Activated CD4-positive, alpha-beta T cell treated with anti-CD3 and anti-CD28 coated beads for 4 hours (primary cell): ENCODE results near the gene C11orf16.
"Not testable (repeated sequence)": the region's sequence is repeated elsewhere in the genome, so short reads cannot be mapped to it uniquely, and the experiment has no call there.

Experiments used
- DNase-seq, 2 donors: peaks; one replicate each; pipeline ENCODE4 v3.0.0-alpha.2; 2020

C11orf16 gene

DNA sequence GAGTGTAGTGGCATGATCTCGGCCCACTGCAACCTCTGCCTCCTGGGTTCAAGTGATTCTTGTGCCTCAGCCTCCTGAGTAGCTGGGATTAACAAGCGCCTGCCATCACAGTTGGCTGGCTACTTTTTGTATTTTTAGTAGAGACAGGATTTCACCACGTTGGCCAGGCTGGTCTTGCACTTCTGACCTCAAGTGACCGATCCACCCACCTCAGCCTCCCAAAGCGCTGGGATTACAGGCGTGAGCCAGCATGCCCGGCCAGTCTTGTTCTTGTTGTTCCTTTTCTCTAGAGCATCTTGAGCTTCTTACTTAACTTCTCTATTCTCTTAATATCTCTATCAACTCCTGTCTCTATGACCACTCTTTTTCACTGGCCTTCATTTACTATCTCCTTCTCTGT, 51.2 kb downstream of the C11orf16 start:
- DNase-seq, result not testable (repeated sequence)

DNA sequence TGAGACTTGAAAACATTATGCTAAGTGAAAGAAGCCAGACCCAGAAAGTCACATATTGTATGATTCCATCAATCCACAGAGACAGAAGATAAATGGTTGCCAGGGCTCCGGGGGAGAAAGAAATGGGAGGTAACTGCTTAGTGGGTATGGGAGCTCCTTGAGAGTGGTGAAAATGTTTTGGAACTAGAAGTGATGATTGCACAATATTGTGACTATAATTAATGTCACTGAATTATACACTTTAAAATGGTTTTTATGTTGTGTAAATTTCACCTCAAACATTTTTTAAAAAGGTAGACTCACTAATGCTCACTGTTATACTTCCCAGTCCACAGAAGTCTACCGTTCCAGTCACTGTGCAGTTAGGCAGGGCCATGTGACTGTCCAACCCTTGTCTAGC, 54.0 kb downstream of the C11orf16 start:
- DNase-seq, result no peak

- no peak for DNase-seq
These were observed 58.9 kb downstream of the C11orf16 start for GRCh38 chr11:8873741-8874405.

- DNase-seq, result no peak
These were observed 60.8 kb downstream of the C11orf16 start for GRCh38 chr11:8871962-8872361.

DNA sequence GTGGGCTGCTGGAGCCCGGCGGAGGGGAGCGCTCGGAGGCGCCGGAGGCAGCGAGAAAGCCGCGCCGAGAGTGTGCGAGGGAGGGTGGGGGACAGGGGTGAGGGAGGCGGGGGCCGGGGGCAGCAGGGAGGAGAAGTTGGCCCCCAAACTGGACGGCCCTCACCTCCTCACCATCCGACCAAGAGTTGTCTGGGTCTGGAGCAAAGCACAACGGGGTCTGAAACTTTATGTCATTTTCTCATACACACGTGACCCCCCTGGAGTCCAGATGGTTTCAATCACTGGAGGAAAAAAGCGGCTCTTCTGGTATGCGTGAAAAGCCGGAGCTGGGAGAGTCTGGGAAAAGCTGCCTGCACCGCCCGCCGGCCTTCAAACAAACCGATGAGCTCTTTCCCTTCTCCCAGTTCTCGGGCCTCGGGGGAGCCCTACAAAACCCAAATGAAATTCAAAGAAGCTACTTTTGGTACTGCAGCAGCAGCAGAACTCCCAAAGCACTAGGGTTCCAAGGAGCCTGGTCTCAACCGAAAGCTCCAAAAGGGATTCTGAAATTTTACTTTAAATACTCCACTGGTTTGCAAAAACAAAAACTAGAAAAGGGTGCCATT, 61.5 kb downstream of the C11orf16 start:
- no peak for DNase-seq

DNA sequence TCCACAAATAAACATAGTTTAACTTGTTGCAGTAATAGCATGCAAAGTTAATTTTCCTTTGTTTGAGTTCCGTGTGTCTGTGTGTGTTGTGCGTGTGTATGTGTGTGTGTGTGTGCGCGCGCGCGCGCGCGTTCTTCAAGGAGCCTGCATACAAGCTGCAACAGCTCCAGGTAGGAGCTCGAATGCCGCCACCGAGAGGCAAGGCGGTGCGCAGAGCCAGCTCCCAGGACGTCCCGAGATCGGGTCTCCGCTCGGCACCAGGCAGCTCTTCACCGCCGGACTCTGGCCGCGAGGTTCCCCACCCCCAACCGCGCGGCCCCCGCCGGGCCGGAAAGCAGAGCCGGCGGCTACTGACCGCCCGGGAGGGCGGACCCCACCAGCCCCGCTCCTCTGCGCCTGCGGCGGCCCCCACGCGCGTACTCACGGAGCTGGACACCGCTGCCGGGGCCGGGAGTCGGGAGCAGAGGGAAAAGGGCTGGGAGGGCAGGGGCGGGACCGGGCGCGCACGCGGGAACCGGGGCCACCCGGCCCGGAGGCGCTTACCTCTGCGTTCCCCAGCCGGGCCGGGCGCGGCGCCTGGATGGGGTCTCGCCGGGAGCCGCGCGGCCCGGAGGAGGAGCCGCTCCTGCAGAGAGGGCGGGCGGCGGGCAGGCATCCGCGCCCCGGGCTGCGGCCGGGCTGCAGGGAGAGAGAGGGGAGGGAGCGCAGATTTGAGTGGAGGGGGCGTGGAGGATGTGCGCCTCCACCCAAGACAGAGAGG, 62.2 kb downstream of the C11orf16 start:
- no peak for DNase-seq
